ENCODE results near the gene CLIP1.

DNA sequence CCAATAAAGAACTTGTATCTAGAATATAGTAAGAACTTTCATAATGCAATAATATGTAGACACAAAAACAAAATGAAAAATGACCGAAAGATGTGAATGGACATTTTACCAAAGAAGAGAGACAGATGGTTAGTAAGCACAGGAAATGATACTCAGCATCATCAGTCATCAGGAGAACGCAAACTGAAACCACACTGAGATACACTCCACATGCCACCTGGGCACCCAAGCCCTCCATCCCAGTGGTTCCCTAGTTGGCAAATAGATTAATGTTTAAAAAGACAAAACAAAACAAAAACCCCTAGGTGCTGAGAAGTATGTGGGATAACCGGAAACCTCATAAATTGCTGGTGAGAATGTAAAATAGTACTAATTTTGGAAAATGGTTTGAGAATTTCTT is 129.4 kb downstream of the CLIP1 start:
- TF ChIP-seq, protein P1, sequence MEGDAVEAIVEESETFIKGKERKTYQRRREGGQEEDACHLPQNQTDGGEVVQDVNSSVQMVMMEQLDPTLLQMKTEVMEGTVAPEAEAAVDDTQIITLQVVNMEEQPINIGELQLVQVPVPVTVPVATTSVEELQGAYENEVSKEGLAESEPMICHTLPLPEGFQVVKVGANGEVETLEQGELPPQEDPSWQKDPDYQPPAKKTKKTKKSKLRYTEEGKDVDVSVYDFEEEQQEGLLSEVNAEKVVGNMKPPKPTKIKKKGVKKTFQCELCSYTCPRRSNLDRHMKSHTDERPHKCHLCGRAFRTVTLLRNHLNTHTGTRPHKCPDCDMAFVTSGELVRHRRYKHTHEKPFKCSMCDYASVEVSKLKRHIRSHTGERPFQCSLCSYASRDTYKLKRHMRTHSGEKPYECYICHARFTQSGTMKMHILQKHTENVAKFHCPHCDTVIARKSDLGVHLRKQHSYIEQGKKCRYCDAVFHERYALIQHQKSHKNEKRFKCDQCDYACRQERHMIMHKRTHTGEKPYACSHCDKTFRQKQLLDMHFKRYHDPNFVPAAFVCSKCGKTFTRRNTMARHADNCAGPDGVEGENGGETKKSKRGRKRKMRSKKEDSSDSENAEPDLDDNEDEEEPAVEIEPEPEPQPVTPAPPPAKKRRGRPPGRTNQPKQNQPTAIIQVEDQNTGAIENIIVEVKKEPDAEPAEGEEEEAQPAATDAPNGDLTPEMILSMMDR (IDR thresholded peaks at IDR 0.05) = no peak
- TF ChIP-seq POLR2A (IDR thresholded peaks at IDR 0.05) = no peak

All from esophagus squamous epithelium (tissue), 4 donors.